ENCODE results near the gene RFTN1.

Gene RFTN1

GRCh38 chr3:16303037-16303575, 210.4 kb downstream of the RFTN1 start:
- peaks cover 10% of the 10 kb centered on the region for H3K9me3 Mint-ChIP-seq
- H3K27me3 Mint-ChIP-seq, result no peaks in the 10 kb centered on the region
- peaks cover 43% of the 10 kb centered on the region for H3K36me3 Mint-ChIP-seq
- H3K4me3 Mint-ChIP-seq, result peak overlapping the region; percentile 81
- H3K27ac Mint-ChIP-seq, result peak overlapping the region; percentile 97
- H3K4me1 Mint-ChIP-seq, result peaks cover 98% of the 10 kb centered on the region

DNA sequence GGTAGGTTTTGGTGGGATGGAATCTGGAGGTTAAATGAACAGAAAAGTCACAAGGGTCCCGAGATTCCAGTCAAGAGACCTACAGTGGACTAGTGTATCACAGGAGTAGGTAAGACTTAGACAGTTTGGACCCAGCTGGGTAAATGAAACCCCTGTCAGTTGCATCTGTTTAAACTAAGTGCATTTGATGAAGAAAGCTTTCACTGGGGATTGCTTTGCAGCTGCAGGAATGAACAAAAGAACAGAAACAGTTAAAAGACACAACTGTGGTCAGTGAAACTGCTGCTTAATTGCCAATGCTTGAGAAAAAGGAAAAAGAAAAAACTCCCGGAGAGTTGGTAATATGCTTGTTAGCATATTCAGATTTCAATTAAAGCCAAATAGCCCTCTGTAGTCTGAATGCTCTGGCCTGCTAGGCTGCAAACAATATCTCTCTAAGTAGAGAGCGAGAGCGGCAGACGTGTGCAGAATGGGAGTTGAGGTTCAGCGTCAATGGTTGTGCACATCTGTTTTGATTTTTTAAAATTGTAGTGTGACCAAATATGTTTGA, 211.3 kb downstream of the RFTN1 start:
- Mint-ChIP-seq H3K9me3 (peaks cover 7% of the 10 kb centered on the region), H3K4me1 (peaks cover 98% of the 10 kb centered on the region), H3K36me3 (peaks cover 41% of the 10 kb centered on the region), H3K27ac (peak overlapping the region; percentile 97), H3K27me3 (no peaks in the 10 kb centered on the region), H3K4me3 (peak overlapping the region; percentile 81)

DNA sequence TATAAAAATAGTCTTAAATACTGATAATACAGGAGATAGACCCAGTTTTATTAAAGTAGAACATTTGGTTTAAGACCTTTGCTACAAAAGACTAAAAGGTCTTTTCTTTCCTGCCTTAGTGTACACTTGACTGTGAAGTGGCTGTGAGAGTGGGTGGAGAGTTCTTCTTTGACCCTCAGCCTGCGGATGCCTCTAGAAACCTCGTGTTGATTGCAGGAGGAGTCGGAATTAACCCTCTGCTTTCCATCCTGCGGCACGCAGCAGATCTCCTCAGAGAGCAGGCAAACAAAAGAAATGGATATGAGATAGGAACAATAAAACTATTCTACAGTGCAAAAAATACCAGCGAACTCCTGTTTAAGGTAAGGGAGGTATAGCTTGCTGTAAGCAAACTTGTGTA, 212.0 kb downstream of the RFTN1 start:
- Mint-ChIP-seq H3K27me3 (no peaks in the 10 kb centered on the region), H3K27ac (peak overlapping the region; percentile 97), H3K4me1 (peaks cover 98% of the 10 kb centered on the region), H3K4me3 (peak overlapping the region; percentile 81), H3K36me3 (peaks cover 41% of the 10 kb centered on the region), H3K9me3 (peaks cover under 1% of the 10 kb centered on the region)

DNA sequence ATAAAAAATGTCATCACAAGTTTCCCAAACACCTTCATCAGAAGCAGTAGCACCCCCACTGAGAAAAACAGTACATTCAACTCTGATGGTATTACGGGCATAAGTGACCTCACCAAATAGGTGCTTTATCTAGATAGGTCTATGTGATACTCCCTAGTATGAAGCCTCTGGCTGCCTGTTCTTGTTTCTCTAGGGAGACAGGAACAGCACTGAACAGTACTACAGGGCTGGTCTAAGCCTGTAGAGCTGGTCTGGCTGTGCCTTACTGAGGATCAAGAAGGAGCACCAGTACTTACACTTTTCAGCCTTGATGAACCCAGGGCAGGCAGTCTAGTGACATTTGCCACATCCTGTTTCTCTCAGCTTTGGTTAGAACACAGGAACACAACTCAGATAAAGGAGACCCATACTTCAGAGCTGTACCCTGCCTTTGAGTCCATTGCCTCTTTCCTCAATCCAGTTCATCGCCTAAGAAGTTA, 212.6 kb downstream of the RFTN1 start:
- Mint-ChIP-seq H3K27ac (peak overlapping the region; percentile 97), H3K9me3 (no peaks in the 10 kb centered on the region), H3K4me3 (peak overlapping the region; percentile 81), H3K27me3 (no peaks in the 10 kb centered on the region), H3K4me1 (peaks cover 98% of the 10 kb centered on the region), H3K36me3 (peaks cover 44% of the 10 kb centered on the region)

DNA sequence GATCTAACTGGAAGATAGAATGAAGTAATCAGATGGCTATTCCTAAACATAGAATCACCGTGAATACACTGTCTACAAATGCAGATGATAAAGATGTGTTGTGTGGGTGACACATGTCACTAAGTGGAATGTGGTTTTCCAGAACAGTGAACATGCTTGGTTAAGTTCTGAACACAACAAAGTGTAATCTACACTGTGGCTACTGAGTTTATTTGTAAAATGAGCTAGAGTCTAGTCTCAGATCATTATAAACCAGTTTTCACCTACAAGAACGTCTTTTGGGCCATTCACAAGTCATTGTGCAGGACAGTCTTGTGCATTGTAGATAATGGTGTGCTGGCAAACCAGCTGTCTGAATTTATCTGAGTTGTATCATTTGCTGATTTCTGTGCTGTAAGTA, 213.2 kb downstream of the RFTN1 start:
- Mint-ChIP-seq H3K27ac (peak overlapping the region; percentile 97), H3K4me3 (peak overlapping the region; percentile 81), H3K27me3 (no peaks in the 10 kb centered on the region), H3K9me3 (no peaks in the 10 kb centered on the region), H3K4me1 (peaks cover 98% of the 10 kb centered on the region), H3K36me3 (peaks cover 44% of the 10 kb centered on the region)

DNA sequence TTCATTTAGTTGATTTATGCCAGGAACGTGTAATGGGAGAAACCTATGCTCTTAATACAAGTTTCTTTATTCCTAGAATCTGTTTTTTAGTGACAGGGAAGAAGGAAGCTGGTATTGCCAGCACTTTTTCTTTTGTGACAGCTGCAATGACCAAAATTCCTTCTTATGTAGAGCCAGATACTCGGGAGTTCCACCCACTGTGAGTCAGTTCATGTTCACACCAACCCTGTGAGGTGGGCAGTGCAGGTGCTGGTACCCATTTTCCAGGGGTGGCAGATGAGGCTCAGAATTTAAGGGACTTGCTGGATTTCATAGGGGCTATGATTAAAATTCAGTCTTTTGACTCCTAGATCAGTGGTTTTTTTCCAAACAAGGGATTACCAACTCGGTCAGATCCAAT, 213.8 kb downstream of the RFTN1 start:
- peaks cover 43% of the 10 kb centered on the region for H3K36me3 Mint-ChIP-seq
- peak overlapping the region; percentile 54 for H3K4me3 Mint-ChIP-seq
- H3K27ac Mint-ChIP-seq, result peak overlapping the region; percentile 97
- H3K9me3 Mint-ChIP-seq, result no peaks in the 10 kb centered on the region
- no peaks in the 10 kb centered on the region for H3K27me3 Mint-ChIP-seq
- H3K4me1 Mint-ChIP-seq, result peaks cover 98% of the 10 kb centered on the region

DNA sequence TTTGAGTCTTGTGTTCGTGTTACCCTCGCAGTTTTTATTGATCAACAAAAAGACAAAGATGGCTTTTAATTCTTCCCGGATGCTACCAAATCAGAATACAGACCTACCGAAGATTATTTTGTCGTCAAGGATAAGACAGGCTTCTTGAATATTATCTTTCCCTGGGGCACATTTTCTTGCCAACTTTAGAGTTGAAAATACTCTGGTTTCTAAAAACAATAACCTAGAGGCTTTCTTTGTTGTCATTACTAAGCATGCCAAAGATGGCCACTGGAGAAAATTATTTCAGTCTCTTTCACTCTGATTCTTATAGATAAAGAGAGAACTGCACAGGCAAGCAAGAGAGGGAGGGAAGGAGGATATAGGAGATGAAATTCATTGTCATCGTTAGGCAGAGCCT, 214.6 kb downstream of the RFTN1 start:
- H3K4me3 Mint-ChIP-seq, result peak overlapping the region; percentile 54
- H3K27ac Mint-ChIP-seq, result peak overlapping the region; percentile 97
- H3K27me3 Mint-ChIP-seq, result no peaks in the 10 kb centered on the region
- H3K4me1 Mint-ChIP-seq, result peaks cover 97% of the 10 kb centered on the region
- H3K36me3 Mint-ChIP-seq, result peaks cover 44% of the 10 kb centered on the region
- no peaks in the 10 kb centered on the region for H3K9me3 Mint-ChIP-seq

DNA sequence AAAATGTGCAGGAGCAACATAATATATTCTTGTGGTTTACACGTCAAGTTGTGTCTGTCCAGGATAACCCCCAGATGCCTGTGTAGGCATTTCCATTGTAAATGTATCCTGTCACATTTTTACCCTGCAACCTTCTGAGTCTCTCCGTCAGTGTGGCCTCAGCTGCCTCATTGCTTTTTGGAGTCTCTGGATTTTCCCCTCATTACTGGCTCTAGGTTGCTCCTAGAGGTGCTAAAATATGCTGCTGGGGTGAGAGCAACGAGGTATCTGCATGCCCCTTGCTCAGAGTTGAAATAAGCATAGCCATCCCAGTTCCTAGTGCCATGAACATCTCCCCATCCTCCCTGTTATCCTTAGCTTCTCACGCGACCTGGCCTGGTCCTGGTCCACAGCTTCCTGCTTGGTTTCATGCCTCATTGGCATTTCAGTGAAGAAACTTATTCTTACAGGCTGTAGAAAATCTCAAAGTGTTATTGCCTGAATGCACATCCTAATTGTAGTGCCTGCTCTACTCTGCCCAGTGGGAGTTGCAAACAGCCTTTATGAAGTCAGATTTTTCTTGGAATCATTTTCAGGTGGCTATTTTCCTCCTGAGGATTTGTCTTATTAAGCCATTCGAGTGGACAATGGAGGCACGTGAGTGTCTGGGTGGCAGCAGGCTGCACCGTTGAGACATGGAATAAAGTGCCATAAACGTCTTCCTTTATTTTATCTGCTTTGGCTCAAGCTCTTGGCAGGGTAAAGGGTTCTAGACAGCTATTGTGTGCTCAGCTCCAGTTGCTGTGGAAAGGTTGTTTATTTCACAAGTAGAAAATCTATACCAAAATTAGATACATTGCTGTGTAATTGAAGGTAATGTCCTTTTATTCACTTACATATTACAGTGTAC, 215.3 kb downstream of the RFTN1 start:
- peaks cover 47% of the 10 kb centered on the region for H3K36me3 Mint-ChIP-seq
- no peaks in the 10 kb centered on the region for H3K27me3 Mint-ChIP-seq
- peak overlapping the region; percentile 97 for H3K27ac Mint-ChIP-seq
- H3K4me3 Mint-ChIP-seq, result peak overlapping the region; percentile 54
- no peaks in the 10 kb centered on the region for H3K9me3 Mint-ChIP-seq
- H3K4me1 Mint-ChIP-seq, result peaks cover 99% of the 10 kb centered on the region

DNA sequence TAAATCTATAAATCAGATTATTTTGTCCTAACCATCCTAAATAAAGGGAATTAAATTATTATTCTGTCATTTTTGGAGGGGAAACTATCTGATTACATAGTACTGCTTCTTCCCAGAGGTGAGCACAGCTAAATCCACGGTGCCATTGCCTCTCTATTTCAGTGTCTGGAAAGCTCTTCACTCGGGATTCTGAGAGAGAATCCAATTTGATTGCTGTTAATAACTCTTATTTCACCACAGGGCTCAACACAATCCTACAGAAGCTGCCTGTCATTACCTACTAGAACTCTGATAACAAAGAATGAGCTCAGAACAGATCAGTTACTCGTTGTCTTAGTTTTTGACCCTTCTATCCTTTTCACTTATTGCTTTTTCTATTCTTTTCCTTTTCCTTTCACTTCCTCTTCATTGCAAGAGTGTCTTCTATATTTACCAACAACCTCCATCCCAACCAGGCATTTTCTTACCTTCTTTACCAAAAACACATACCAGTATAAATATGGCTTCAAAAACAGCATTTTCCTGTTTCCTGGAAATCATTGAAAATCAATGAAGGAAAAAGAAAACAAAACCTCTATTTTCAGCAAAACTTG, 218.1 kb downstream of the RFTN1 start:
- peak overlapping the region; percentile 94 for H3K27ac Mint-ChIP-seq
- no peaks in the 10 kb centered on the region for H3K27me3 Mint-ChIP-seq
- H3K4me1 Mint-ChIP-seq, result peaks cover 97% of the 10 kb centered on the region
- H3K36me3 Mint-ChIP-seq, result peaks cover 45% of the 10 kb centered on the region
- peak overlapping the region; percentile 75 for H3K4me3 Mint-ChIP-seq
- H3K9me3 Mint-ChIP-seq, result no peaks in the 10 kb centered on the region

- peak overlapping the region; percentile 97 for H3K27ac Mint-ChIP-seq
- peak overlapping the region; percentile 84 for H3K4me3 Mint-ChIP-seq
- no peaks in the 10 kb centered on the region for H3K9me3 Mint-ChIP-seq
- H3K4me1 Mint-ChIP-seq, result peaks cover 97% of the 10 kb centered on the region
- H3K36me3 Mint-ChIP-seq, result peaks cover 45% of the 10 kb centered on the region
- no peaks in the 10 kb centered on the region for H3K27me3 Mint-ChIP-seq
These were observed 218.7 kb downstream of the RFTN1 start for GRCh38 chr3:16294844-16295243.

- Mint-ChIP-seq H3K27ac (peak overlapping the region; percentile 97), H3K27me3 (no peaks in the 10 kb centered on the region), H3K36me3 (peaks cover 21% of the 10 kb centered on the region), H3K9me3 (no peaks in the 10 kb centered on the region), H3K4me1 (peaks cover 96% of the 10 kb centered on the region), H3K4me3 (peak overlapping the region; percentile 88)
These were observed 222.7 kb downstream of the RFTN1 start for GRCh38 chr3:16290827-16291196.

- Mint-ChIP-seq H3K27ac (peak overlapping the region; percentile 97), H3K27me3 (no peaks in the 10 kb centered on the region), H3K36me3 (peaks cover 15% of the 10 kb centered on the region), H3K9me3 (no peaks in the 10 kb centered on the region), H3K4me1 (peaks cover 96% of the 10 kb centered on the region), H3K4me3 (peak overlapping the region; percentile 88)
These were observed 223.3 kb downstream of the RFTN1 start for GRCh38 chr3:16290007-16290826.

DNA sequence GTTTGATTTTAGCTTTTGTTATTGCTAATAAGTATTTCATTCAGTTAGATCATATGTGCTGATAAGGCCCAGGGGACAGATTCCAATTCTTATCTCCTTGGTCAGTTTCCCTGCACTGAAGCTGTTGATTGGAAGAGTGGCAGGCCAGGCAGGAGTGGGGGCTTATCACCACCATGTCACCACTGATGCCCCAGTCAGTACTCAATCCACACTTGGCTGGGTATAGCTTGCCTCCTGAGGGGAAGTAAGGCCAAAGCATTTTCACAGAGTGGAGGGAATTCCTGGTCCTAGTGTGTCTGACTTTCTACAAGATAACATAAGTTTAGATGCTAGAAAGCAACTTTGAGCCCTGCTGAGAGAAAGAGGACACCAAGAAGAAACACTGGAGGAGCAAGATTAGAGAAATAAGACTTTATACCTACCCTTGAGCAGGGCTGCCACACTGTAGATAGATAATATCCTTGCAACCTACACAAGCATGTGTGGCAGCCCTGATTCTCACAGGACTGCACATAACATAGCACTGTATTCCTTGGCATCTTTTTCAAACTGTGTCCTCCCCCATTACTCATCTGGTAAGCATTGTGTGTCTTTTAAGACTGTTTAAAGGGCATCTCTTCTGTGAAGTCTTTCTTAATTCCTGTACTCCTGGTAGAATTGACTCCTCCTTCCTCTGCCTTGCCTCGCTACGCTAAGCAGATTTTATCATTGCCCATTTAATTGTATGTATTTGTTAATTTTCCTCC, 224.2 kb downstream of the RFTN1 start:
- Mint-ChIP-seq H3K27me3 (no peaks in the 10 kb centered on the region), H3K27ac (peak overlapping the region; percentile 97), H3K4me1 (peaks cover 96% of the 10 kb centered on the region), H3K9me3 (no peaks in the 10 kb centered on the region), H3K4me3 (peak overlapping the region; percentile 88), H3K36me3 (peaks cover 12% of the 10 kb centered on the region)

DNA sequence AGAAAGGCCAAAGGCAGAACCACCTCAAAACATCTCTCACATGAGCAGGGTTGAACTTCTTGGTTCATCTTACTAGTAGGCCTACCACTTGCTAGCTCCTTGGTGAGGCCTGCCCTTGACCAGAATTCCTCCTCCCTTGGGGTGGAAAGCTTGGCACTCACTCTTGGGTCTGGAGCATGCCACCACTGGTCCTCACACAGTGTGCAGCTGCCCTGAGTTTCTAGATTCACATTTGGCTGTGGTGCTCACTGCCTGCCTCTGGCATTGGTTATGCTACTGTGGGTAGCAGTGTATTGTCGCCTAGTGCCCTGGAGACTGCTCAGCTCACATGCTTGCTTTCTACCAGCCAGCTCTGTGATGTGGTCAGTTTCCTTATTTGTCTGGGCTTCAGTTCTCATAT, 224.8 kb downstream of the RFTN1 start:
- no peaks in the 10 kb centered on the region for H3K27me3 Mint-ChIP-seq
- H3K27ac Mint-ChIP-seq, result peak overlapping the region; percentile 97
- peak overlapping the region; percentile 88 for H3K4me3 Mint-ChIP-seq
- H3K4me1 Mint-ChIP-seq, result peaks cover 97% of the 10 kb centered on the region
- peaks cover 12% of the 10 kb centered on the region for H3K36me3 Mint-ChIP-seq
- H3K9me3 Mint-ChIP-seq, result no peaks in the 10 kb centered on the region

Measured in activated naive CD4-positive, alpha-beta T cell treated with anti-CD3 and anti-CD28 coated beads, Interleukin-2, amount 50 U/mL, for 24 hours (primary cell).